Liver (tissue), 9 donors: Measurements from ENCODE around the gene CCKAR. TPM values are rescaled to one million over a fixed set of nuclear protein-coding genes. Genes with fewer than 3 reads are reported as not detected.

Experiments used
- DNase-seq: peaks from one replicate; pipeline ENCODE4 v3.0.0-alpha.2; 2017; ENCODE audit warnings: low spot score
- H3K27ac ChIP-seq, 2 donors: one replicate each; pipeline ENCODE4 v1.7.0; 2013; ENCODE audit warnings: inconsistent platforms in 2 of 2, low read length in 2 of 2, control low read depth in 1 of 2, low read depth in 1 of 2, mild to moderate bottlenecking in 1 of 2
- H3K27me3 ChIP-seq, 4 donors: one replicate each; pipeline versions ENCODE4 v1.6.1 to v1.7.0; 2013; ENCODE audit warnings: low read length in 3 of 4, inconsistent platforms in 1 of 4, mild to moderate bottlenecking in 1 of 4, moderate library complexity in 1 of 4; ENCODE audit not compliant: control insufficient read depth in 4 of 4, insufficient read depth in 4 of 4
- H3K36me3 ChIP-seq, 4 donors: one replicate each; pipeline versions ENCODE4 v1.6.1 to v1.7.0; 2013; ENCODE audit warnings: low read length in 3 of 4, mild to moderate bottlenecking in 3 of 4, low read depth in 1 of 4, moderate library complexity in 1 of 4; ENCODE audit not compliant: control insufficient read depth in 4 of 4, insufficient read depth in 3 of 4
- H3K4me1 ChIP-seq, 4 donors: one replicate each; pipeline versions ENCODE4 v1.6.1 to v1.7.0; 2013; ENCODE audit warnings: low read length in 3 of 4, mild to moderate bottlenecking in 3 of 4, moderate library complexity in 1 of 4; ENCODE audit not compliant: control insufficient read depth in 4 of 4, insufficient read depth in 4 of 4
- H3K4me3 ChIP-seq, 3 donors: one replicate each; pipeline versions ENCODE4 v1.6.1 to v1.7.0; 2013; ENCODE audit warnings: low read length in 3 of 3, control low read depth in 1 of 3, low read depth in 1 of 3, mild to moderate bottlenecking in 1 of 3
- H3K9ac ChIP-seq, 2 donors: one replicate each; pipeline ENCODE4 v1.7.0; 2013; ENCODE audit warnings: low read length in 2 of 2, mild to moderate bottlenecking in 2 of 2, moderate library complexity in 2 of 2, control low read depth in 1 of 2, low read depth in 1 of 2
- H3K9me3 ChIP-seq, 4 donors: one replicate each; pipeline versions ENCODE4 v1.6.1 to v1.7.0; 2013; ENCODE audit warnings: low read length in 3 of 4; ENCODE audit not compliant: control insufficient read depth in 4 of 4
- EGR1 ChIP-seq, 2 donors: IDR thresholded peaks; 2 replicates each; pipeline ENCODE4 v1.6.1; 2016 to 2018; ENCODE audit warnings: antibody characterized with exemption in 2 of 2, low read depth in 2 of 2
- FOXA2 ChIP-seq: IDR thresholded peaks from 2 replicates; pipeline ENCODE4 v1.6.1; 2016; ENCODE audit warnings: antibody characterized with exemption
- GABPA ChIP-seq, 2 donors: IDR thresholded peaks in 1 of 2; conservative IDR thresholded peaks in 1 of 2; 2 replicates each; pipeline ENCODE4 v1.6.1; 2016; ENCODE audit warnings: antibody characterized with exemption in 2 of 2, mild to moderate bottlenecking in 1 of 2, moderate library complexity in 1 of 2
- HNF4G ChIP-seq: IDR thresholded peaks from 2 replicates; pipeline ENCODE4 v1.6.1; 2016; ENCODE audit warnings: antibody characterized with exemption
- NR2F2 ChIP-seq: IDR thresholded peaks from 2 replicates; pipeline ENCODE4 v1.6.1; 2016; ENCODE audit warnings: antibody characterized with exemption
- RAD21 ChIP-seq, 2 donors: IDR thresholded peaks; 2 replicates each; pipeline ENCODE4 v1.6.1; 2016; ENCODE audit warnings: antibody characterized with exemption in 2 of 2, mild to moderate bottlenecking in 2 of 2
- RXRA ChIP-seq, 2 donors: IDR thresholded peaks; 2 replicates each; pipeline ENCODE4 v1.6.1; 2017 to 2018; ENCODE audit warnings: antibody characterized with exemption in 2 of 2, mild to moderate bottlenecking in 1 of 2
- SP1 ChIP-seq: IDR thresholded peaks from 2 replicates; pipeline ENCODE4 v1.6.1; 2018; ENCODE audit warnings: antibody characterized with exemption, mild to moderate bottlenecking
- TAF1 ChIP-seq: conservative IDR thresholded peaks from 2 replicates; pipeline ENCODE4 v1.6.1; 2016; ENCODE audit warnings: antibody characterized with exemption, mild to moderate bottlenecking
- WGBS: extraction: QIAGEN DNeasy Blood & Tissue Kit; methylation state at CpG from one replicate; pipeline ENCODE4 v1.1.7; 2013; 5-methylcytosine and 5-hydroxymethylcytosine counted together
- polyA plus RNA-seq, 2 donors: library from polyadenylated mRNA; stranded (reverse) in 1 of 2; unstranded in 1 of 2; fragments of 200-250 nt in 1 of 2; fragments of >200 nt in 1 of 2; fragmentation: Nextera tagmentation in 1 of 2; extraction: Ambion mirVana in 1 of 2; gene quantifications; one replicate each; pipeline versions ENCODE4 v1.2.1 to v1.2.3, GENCODE V29; 2013 to 2015
- total RNA-seq, 2 donors: library from RNA; depleted of rRNA; stranded (reverse); fragments of >200 nt; gene quantifications; one replicate each; pipeline ENCODE4 v1.2.3, GENCODE V29; 2014
- TF ChIP-seq, protein P1 (sequence below): IDR thresholded peaks from 2 replicates; pipeline ENCODE4 v1.6.1; 2016; ENCODE audit warnings: antibody characterized with exemption
- TF ChIP-seq, protein P2 (sequence below): IDR thresholded peaks from 2 replicates; pipeline ENCODE4 v1.6.1; 2016; ENCODE audit warnings: antibody characterized with exemption, mild to moderate bottlenecking
- donor health status: healthy.
- donor health status: healthy.
- donor health status: healthy.
- donor health status: healthy.
- donor health status: healthy.

Gene CCKAR
- total and polyA plus RNA-seq, 4 donors: not detected

DNA sequence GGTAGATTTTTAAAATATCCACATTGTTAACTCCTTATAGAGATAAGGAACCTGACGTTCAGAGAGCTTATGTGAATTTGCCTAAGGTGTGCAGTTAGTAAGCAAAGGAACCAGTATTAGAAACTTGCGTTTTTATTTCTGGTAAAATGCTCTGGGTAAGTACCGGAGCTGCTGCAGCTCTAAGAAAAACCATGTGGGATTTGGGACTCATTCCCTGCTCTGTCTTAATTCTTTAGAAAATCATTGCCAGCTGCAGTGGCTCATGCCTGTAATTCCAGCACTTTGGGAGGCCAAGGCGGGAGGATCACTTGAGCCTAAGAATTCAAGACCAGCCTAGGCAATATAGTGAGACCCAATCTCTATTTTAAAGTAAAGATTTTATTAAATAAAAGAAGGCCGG is 5.8 kb downstream of the CCKAR start:
- H3K9me3 ChIP-seq: no peaks in the 10 kb centered on the region
- DNase-seq: no peak
- 81% methylated on average over 5 of the region's 5 CpGs for WGBS
- TF ChIP-seq, protein P1, sequence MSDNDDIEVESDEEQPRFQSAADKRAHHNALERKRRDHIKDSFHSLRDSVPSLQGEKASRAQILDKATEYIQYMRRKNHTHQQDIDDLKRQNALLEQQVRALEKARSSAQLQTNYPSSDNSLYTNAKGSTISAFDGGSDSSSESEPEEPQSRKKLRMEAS: no peak
- TF ChIP-seq SP1: no peak
- no peak for TF ChIP-seq HNF4G
- TF ChIP-seq NR2F2: no peak
- H3K27me3 ChIP-seq: peaks cover 0 to 7% (median 1%) of the 10 kb centered on the region in 4 donors
- no peaks in the 10 kb centered on the region for H3K4me1 ChIP-seq
- H3K4me3 ChIP-seq: no peak overlapping the region
- no peak overlapping the region for H3K27ac ChIP-seq
- H3K9ac ChIP-seq: no peak overlapping the region
- H3K36me3 ChIP-seq: no peaks in the 10 kb centered on the region

DNA sequence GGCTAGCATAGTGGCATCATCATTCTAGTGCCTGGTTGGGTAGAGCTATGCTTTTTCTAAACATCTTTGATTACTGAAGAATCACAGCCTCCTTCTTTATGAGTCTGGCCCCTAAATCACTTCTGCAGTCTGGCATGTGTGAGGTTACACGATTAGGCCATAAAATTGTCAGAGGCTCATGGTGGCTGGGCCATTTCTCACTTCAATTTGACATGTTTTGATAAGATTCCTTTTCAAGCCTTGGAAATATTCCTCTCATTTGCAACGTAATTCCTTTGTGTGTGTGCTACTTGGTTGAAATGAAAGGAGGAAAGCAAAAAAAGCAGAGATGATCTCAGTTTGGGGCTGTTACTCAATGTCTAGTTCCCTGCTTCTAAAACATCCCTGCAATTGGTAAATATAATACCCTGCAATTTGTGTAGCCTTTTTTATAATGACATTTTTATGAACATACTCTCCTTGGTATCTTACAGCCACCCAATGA is 6.2 kb downstream of the CCKAR start:
- Histone ChIP-seq H3K9me3 (no peaks in the 10 kb centered on the region), H3K27me3 (peaks cover 0 to 4% (median 1%) of the 10 kb centered on the region in 4 donors), H3K36me3 (no peaks in the 10 kb centered on the region), H3K9ac (no peak overlapping the region), H3K27ac (no peak overlapping the region), H3K4me1 (no peaks in the 10 kb centered on the region), H3K4me3 (no peak overlapping the region)
- no peak for DNase-seq
- TF ChIP-seq, protein P2, sequence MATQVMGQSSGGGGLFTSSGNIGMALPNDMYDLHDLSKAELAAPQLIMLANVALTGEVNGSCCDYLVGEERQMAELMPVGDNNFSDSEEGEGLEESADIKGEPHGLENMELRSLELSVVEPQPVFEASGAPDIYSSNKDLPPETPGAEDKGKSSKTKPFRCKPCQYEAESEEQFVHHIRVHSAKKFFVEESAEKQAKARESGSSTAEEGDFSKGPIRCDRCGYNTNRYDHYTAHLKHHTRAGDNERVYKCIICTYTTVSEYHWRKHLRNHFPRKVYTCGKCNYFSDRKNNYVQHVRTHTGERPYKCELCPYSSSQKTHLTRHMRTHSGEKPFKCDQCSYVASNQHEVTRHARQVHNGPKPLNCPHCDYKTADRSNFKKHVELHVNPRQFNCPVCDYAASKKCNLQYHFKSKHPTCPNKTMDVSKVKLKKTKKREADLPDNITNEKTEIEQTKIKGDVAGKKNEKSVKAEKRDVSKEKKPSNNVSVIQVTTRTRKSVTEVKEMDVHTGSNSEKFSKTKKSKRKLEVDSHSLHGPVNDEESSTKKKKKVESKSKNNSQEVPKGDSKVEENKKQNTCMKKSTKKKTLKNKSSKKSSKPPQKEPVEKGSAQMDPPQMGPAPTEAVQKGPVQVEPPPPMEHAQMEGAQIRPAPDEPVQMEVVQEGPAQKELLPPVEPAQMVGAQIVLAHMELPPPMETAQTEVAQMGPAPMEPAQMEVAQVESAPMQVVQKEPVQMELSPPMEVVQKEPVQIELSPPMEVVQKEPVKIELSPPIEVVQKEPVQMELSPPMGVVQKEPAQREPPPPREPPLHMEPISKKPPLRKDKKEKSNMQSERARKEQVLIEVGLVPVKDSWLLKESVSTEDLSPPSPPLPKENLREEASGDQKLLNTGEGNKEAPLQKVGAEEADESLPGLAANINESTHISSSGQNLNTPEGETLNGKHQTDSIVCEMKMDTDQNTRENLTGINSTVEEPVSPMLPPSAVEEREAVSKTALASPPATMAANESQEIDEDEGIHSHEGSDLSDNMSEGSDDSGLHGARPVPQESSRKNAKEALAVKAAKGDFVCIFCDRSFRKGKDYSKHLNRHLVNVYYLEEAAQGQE: no peak
- TF ChIP-seq GABPA (IDR thresholded peaks at IDR 0.05 in 1 of 2, conservative IDR thresholded peaks at IDR 0.05 in 1 of 2): no peak
- no peak for TF ChIP-seq HNF4G
- no peak for TF ChIP-seq RXRA (IDR thresholded peaks at IDR 0.05)
- TF ChIP-seq RAD21 (IDR thresholded peaks at IDR 0.05): no peak
- no peak for TF ChIP-seq EGR1 (IDR thresholded peaks at IDR 0.05; ENCODE audit: low read depth in 2 of 2)
- TF ChIP-seq FOXA2: no peak
- TF ChIP-seq TAF1: no peak
- WGBS: 46% methylated on average over 2 of the region's 2 CpGs

DNA sequence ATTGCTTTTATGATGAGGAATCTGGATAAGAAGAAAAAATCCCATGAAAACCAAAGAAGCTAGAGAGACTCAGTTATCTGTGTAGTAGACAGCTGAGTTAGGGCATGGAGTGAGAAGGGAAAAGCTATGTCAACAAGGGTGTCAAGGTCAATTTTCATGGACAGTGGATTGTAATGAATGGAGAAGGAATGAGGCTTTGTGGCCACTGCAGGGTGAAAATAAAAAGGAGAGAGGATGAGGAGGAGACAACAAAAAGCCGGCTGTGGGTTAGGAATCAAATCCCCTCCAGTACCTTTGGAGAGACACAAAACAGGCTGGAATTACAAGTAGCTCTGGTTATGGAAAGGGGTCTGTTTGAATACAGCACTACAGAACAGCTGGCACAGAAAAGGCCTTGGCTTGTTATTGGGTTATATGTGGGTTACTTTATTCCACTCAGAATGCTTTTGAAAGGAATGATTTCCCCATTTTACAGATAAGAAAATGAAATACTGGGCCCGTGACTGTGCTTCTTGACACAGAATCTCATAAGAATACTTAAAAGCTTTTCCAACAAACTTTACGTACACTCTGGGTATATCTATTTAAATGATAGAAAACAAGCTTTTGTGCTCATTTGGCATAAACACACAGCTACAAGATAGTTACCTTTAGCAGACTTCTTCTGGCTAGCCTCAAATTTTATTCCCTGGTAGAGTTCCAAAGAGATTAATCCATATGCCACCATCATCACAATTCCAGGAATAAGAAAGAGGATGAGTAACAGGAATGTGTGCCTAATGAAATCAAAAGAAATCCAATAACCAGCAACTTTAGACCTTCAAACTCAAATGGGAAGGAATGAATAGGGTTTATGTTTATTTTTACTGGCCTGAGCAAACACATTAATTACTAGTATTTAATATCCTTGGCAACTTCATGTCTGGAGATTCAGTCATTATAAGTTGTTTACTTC is 7.5 kb downstream of the CCKAR start:
- no peak for DNase-seq
- Histone ChIP-seq H3K9ac (no peak overlapping the region), H3K9me3 (no peaks in the 10 kb centered on the region), H3K27me3 (peaks cover 0 to 3% (median 1%) of the 10 kb centered on the region in 4 donors), H3K36me3 (no peaks in the 10 kb centered on the region), H3K4me3 (no peak overlapping the region), H3K4me1 (no peaks in the 10 kb centered on the region), H3K27ac (no peak overlapping the region)
- 86% methylated on average over 3 of the region's 3 CpGs for WGBS
- no peak for TF ChIP-seq NR2F2
